DOHH2 (cell line): ENCODE data around the gene FAM117B.
A peak's percentile ranks its signal among the peaks of the same experiment; 100 is the strongest.

Source experiments
- H3F3A ChIP-seq: fragments of 200-600 bp; sonication (generic), shearing (Covaris generic); 2 replicates; pipeline ENCODE4 v1.6.0; 2016; ENCODE audit warnings: antibody characterized with exemption, mild to moderate bottlenecking; ENCODE audit not compliant: control insufficient read depth, insufficient read depth
- H3K27ac ChIP-seq: fragments of 200-600 bp; sonication (generic); 2 replicates; pipeline ENCODE4 v1.5.1; 2014; ENCODE audit warnings: low read depth, mild to moderate bottlenecking, low read length, moderate library complexity
- H3K27me3 ChIP-seq: fragments of 200-600 bp; sonication (generic); 2 replicates; pipeline ENCODE4 v1.6.1; 2014; ENCODE audit warnings: mild to moderate bottlenecking, low read length, mixed read lengths; ENCODE audit not compliant: control insufficient read depth
- H3K36me3 ChIP-seq: fragments of 200-600 bp; sonication (generic); 2 replicates; pipeline ENCODE4 v1.6.1; 2014; ENCODE audit warnings: mild to moderate bottlenecking, low read length, moderate library complexity, mixed read lengths; ENCODE audit not compliant: control insufficient read depth
- H3K4me1 ChIP-seq: fragments of 200-600 bp; sonication (generic); 2 replicates; pipeline ENCODE4 v1.6.1; 2014; ENCODE audit warnings: mild to moderate bottlenecking, low read length, mixed read lengths; ENCODE audit not compliant: control insufficient read depth
- H3K4me2 ChIP-seq: fragments of 200-600 bp; sonication (generic); 2 replicates; pipeline ENCODE4 v1.6.0; 2014; ENCODE audit warnings: mild to moderate bottlenecking, low read length, moderate library complexity
- H3K4me3 ChIP-seq: fragments of 200-600 bp; sonication (generic); 2 replicates; pipeline ENCODE4 v1.5.1; 2014; ENCODE audit warnings: mild to moderate bottlenecking, low read length, mixed read lengths
- H3K79me2 ChIP-seq: fragments of 200-600 bp; sonication (generic); 2 replicates; pipeline ENCODE4 v1.6.1; 2014; ENCODE audit warnings: mild to moderate bottlenecking, low read length, mixed read lengths; ENCODE audit not compliant: control insufficient read depth
- H3K9me2 ChIP-seq: fragments of 200-600 bp; sonication (generic); replicated peaks from 2 replicates; pipeline ENCODE4 v1.6.1; 2014; ENCODE audit warnings: mild to moderate bottlenecking, low read length, mixed read lengths; ENCODE audit not compliant: control insufficient read depth
- H3K9me3 ChIP-seq: fragments of 200-600 bp; sonication (generic); 2 replicates; pipeline ENCODE4 v1.6.1; 2014; ENCODE audit warnings: antibody characterized with exemption, low read length, mixed read lengths; ENCODE audit not compliant: control insufficient read depth, insufficient read depth
- H4K20me1 ChIP-seq: fragments of 200-600 bp; sonication (generic); 2 replicates; pipeline ENCODE4 v1.6.0; 2014; ENCODE audit warnings: low read depth, mild to moderate bottlenecking, antibody characterized with exemption, low read length, moderate library complexity; ENCODE audit not compliant: control insufficient read depth, insufficient read depth
- EZH2phosphoT487 ChIP-seq: fragments of 200-600 bp; sonication (generic); IDR thresholded peaks from 2 replicates; pipeline ENCODE4 v1.6.1; 2017; ENCODE audit warnings: borderline replicate concordance, mild to moderate bottlenecking, antibody characterized with exemption, low read length, moderate library complexity, mixed read lengths
- TF ChIP-seq, protein P1 (sequence below): fragments of 200-600 bp; sonication (generic); IDR thresholded peaks from one replicate; pipeline ENCODE4 v1.5.1; 2014; ENCODE audit warnings: antibody characterized with exemption, mild to moderate bottlenecking, low read depth, low read length; ENCODE audit not compliant: poor library complexity, severe bottlenecking

FAM117B gene

GRCh38 chr2:202633470-202633869 is 1.3 kb upstream of the FAM117B start:
- no peaks in the 10 kb centered on the region for H3K9me2 ChIP-seq
- H3F3A ChIP-seq = no peaks in the 10 kb centered on the region
- no peak overlapping the region for H3K27ac ChIP-seq
- H3K4me1 ChIP-seq = peaks cover 30% of the 10 kb centered on the region
- no peak overlapping the region for H3K4me3 ChIP-seq
- H3K36me3 ChIP-seq = no peaks in the 10 kb centered on the region; the same call in none of the 2 replicates
- TF ChIP-seq, protein P1, sequence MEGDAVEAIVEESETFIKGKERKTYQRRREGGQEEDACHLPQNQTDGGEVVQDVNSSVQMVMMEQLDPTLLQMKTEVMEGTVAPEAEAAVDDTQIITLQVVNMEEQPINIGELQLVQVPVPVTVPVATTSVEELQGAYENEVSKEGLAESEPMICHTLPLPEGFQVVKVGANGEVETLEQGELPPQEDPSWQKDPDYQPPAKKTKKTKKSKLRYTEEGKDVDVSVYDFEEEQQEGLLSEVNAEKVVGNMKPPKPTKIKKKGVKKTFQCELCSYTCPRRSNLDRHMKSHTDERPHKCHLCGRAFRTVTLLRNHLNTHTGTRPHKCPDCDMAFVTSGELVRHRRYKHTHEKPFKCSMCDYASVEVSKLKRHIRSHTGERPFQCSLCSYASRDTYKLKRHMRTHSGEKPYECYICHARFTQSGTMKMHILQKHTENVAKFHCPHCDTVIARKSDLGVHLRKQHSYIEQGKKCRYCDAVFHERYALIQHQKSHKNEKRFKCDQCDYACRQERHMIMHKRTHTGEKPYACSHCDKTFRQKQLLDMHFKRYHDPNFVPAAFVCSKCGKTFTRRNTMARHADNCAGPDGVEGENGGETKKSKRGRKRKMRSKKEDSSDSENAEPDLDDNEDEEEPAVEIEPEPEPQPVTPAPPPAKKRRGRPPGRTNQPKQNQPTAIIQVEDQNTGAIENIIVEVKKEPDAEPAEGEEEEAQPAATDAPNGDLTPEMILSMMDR = no peak
- TF ChIP-seq EZH2phosphoT487 = no peak
- peak overlapping the region; percentile 78; the same call in 1 of the 2 replicates for H3K4me2 ChIP-seq
- H3K27me3 ChIP-seq = no peaks in the 10 kb centered on the region
- H3K79me2 ChIP-seq = peaks cover 32% of the 10 kb centered on the region
- no peaks in the 10 kb centered on the region for H4K20me1 ChIP-seq
- no peaks in the 10 kb centered on the region for H3K9me3 ChIP-seq

- peak overlapping the region; percentile 85 for H3K27ac ChIP-seq
- H4K20me1 ChIP-seq = no peaks in the 10 kb centered on the region
- peaks cover 51% of the 10 kb centered on the region for H3K79me2 ChIP-seq
- H3K4me2 ChIP-seq = peak overlapping the region; percentile 84
- peaks cover 41% of the 10 kb centered on the region for H3K4me1 ChIP-seq
- peak overlapping the region; percentile 76 for H3K4me3 ChIP-seq
- H3K9me3 ChIP-seq = no peaks in the 10 kb centered on the region
- H3F3A ChIP-seq = no peaks in the 10 kb centered on the region
- H3K36me3 ChIP-seq = peaks cover 5% of the 10 kb centered on the region
- H3K27me3 ChIP-seq = no peaks in the 10 kb centered on the region
- TF ChIP-seq, protein P1 = no peak
- no peak for TF ChIP-seq EZH2phosphoT487
- no peaks in the 10 kb centered on the region for H3K9me2 ChIP-seq
Observed at GRCh38 chr2:202635428-202636212, 851 bp downstream of the FAM117B start.

- H3K36me3 ChIP-seq = peaks cover 5% of the 10 kb centered on the region
- no peaks in the 10 kb centered on the region for H3K9me2 ChIP-seq
- H3F3A ChIP-seq = no peaks in the 10 kb centered on the region; the same call in 1 of the 2 replicates
- no peaks in the 10 kb centered on the region for H4K20me1 ChIP-seq
- peak overlapping the region; percentile 84 for H3K4me2 ChIP-seq
- peaks cover 57% of the 10 kb centered on the region for H3K79me2 ChIP-seq
- no peaks in the 10 kb centered on the region for H3K27me3 ChIP-seq
- peaks cover 41% of the 10 kb centered on the region for H3K4me1 ChIP-seq
- H3K4me3 ChIP-seq = peak overlapping the region; percentile 76
- peak overlapping the region; percentile 54 for H3K27ac ChIP-seq
- TF ChIP-seq EZH2phosphoT487 = no peak
- TF ChIP-seq, protein P1 = no peak
- no peaks in the 10 kb centered on the region for H3K9me3 ChIP-seq
Observed at GRCh38 chr2:202636213-202636513, 1.4 kb downstream of the FAM117B start.
